Psoas muscle (tissue), 8 donors: ENCODE data around the gene MEFV. TPM values are rescaled to one million over a fixed set of nuclear protein-coding genes. Genes with fewer than 3 reads are reported as not detected.

Experiments used
- ATAC-seq, 4 donors: fragments of 200-7000 bp; cut with Tn5 transposase; one replicate each; pipeline ENCODE4 v1.9.1; 2020; ENCODE audit warnings: moderate library complexity in 3 of 4, mild to moderate bottlenecking in 2 of 4
- DNase-seq, 2 donors: peaks; one replicate each; pipeline ENCODE4 v3.0.0-alpha.2; 2020
- H3K27ac ChIP-seq: fragments of 200-600 bp; one replicate; pipeline ENCODE4 v1.8.0; 2022
- H3K27me3 ChIP-seq, 3 donors: fragments of 200-600 bp in 1 of 3; one replicate each; pipeline versions ENCODE4 v1.6.1 to v1.8.0; 2013 to 2022; ENCODE audit warnings: low read length in 2 of 3, mild to moderate bottlenecking in 2 of 3, moderate library complexity in 1 of 3; ENCODE audit not compliant: insufficient read depth in 3 of 3
- H3K36me3 ChIP-seq, 2 donors: fragments of 200-600 bp in 1 of 2; one replicate each; pipeline versions ENCODE4 v1.6.1 to v1.8.0; 2013 to 2022; ENCODE audit warnings: low read depth in 1 of 2, mild to moderate bottlenecking in 1 of 2, moderate library complexity in 1 of 2; ENCODE audit not compliant: insufficient read depth in 1 of 2
- H3K4me1 ChIP-seq: fragments of 200-600 bp; one replicate; pipeline ENCODE4 v1.8.0; 2022
- H3K4me3 ChIP-seq: fragments of 200-600 bp; one replicate; pipeline ENCODE4 v1.8.0; 2022; ENCODE audit warnings: mild to moderate bottlenecking
- H3K9me3 ChIP-seq: fragments of 200-600 bp; one replicate; pipeline ENCODE4 v1.8.0; 2022
- CTCF ChIP-seq: fragments of 200-600 bp; IDR thresholded peaks from one replicate; pipeline ENCODE4 v1.8.0; 2022; ENCODE audit warnings: antibody characterized with exemption
- WGBS, 3 donors: extraction: QIAGEN DNeasy Blood & Tissue Kit; methylation state at CpG; one replicate each; pipeline versions ENCODE4 v1.1.6 to v1.1.7; 2013; 5-methylcytosine and 5-hydroxymethylcytosine counted together
- intact Hi-C, 2 donors: fragments of 100-400 bp; cut with DNase I; formaldehyde crosslinking; loops; one replicate each; pipeline versions ENCODE4 v1.11.0 to v1.14.2; 2022
- polyA plus RNA-seq, 3 donors: library from polyadenylated mRNA; stranded (reverse); fragments of 200-250 nt; gene quantifications; one replicate each; pipeline ENCODE4 v1.2.3, GENCODE V29; 2013
- total RNA-seq, 4 donors: library from RNA; stranded (reverse); fragmentation: NEBNext Ultra II Directional in 2 of 4; extraction: Animal tissue kit (Norgen Biotek cat#: 25700) in 2 of 4; gene quantifications; one replicate each; pipeline versions ENCODE4 v1.2.1 to v1.2.4, GENCODE V29; 2021 to 2023
- donor health status: healthy with polysubstance abuse.
- donor health status: DM: no; HTN: no; CAD: no; lungs with moderate emphysema.
- donor health status: Bipolar disorder and iron deficiency.
- donor health status: healthy.
- donor health status: DM: yes; HTN: yes; CAD: no.
- donor health status: DM: no; HTN: no; CAD: no.
- donor health status: DM: no; HTN: no; CAD: no.
- donor health status: DM: yes; HTN: yes; CAD: no.

MEFV gene
- total and polyA plus RNA-seq, 7 donors = 0.07 to 0.81 (median 0.24) TPM

GRCh38 chr16:3289998-3290673 lies 33.7 kb upstream of the MEFV start:
- 97 to 98% (median 98%) methylated on average over 16 of the region's 16 CpGs for WGBS, 3 donors
- H3K4me3 ChIP-seq = no peak overlapping the region
- intact Hi-C loops = no loop called here
- H3K27me3 ChIP-seq = peaks cover 0 to 3% (median 0%) of the 10 kb centered on the region in 3 donors
- no peak for TF ChIP-seq CTCF
- H3K9me3 ChIP-seq = peaks cover 70% of the 10 kb centered on the region
- no peak for DNase-seq
- no peak overlapping the region for H3K27ac ChIP-seq
- ATAC-seq = no peak
- H3K36me3 ChIP-seq = peaks cover 31 to 77% of the 10 kb centered on the region in 2 donors
- H3K4me1 ChIP-seq = peaks cover 4% of the 10 kb centered on the region

GRCh38 chr16:3285131-3285530 lies 28.7 kb upstream of the MEFV start:
- intact Hi-C loops = no loop called here
- Histone ChIP-seq H3K27ac (no peak overlapping the region), H3K9me3 (peaks cover 21% of the 10 kb centered on the region), H3K4me1 (peaks cover 15% of the 10 kb centered on the region), H3K27me3 (peaks cover 0 to 2% (median 0%) of the 10 kb centered on the region in 3 donors), H3K36me3 (peaks cover 15 to 44% of the 10 kb centered on the region in 2 donors), H3K4me3 (peak overlapping the region; percentile 76)
- no peak for TF ChIP-seq CTCF
- no peak for ATAC-seq
- 83 to 89% (median 88%) methylated on average over 6 of the region's 6 CpGs for WGBS, 3 donors
- no peak for DNase-seq

GRCh38 chr16:3283543-3284447 lies 27.4 kb upstream of the MEFV start:
- DNase-seq = peak; percentile 37 to 68
- no peak for TF ChIP-seq CTCF
- 4 to 5% (median 5%) methylated on average over 46 to 56 of the region's 56 CpGs for WGBS, 3 donors
- Histone ChIP-seq H3K9me3 (peaks cover 8% of the 10 kb centered on the region), H3K27me3 (no peaks in the 10 kb centered on the region), H3K36me3 (peaks cover 6 to 31% of the 10 kb centered on the region in 2 donors), H3K4me1 (peaks cover 15% of the 10 kb centered on the region), H3K27ac (peak overlapping the region; percentile 100), H3K4me3 (peak overlapping the region; percentile 76)
- intact Hi-C loops = loop anchor here (1.0 to 5.0 kb wide), 6 partner anchors 19 to 219 kb away; partner anchors contain the start of genes TIGD7 (in 2 of the 2), ZNF75A (in 2 of the 2), CLUAP1 (in 1 of the 2) and ZNF200 (in 1 of the 2)
- ATAC-seq = no peak

- WGBS, 3 donors = 0 to 1% (median 0%) methylated on average over 72 of the region's 72 CpGs
- Histone ChIP-seq H3K27ac (peak within 1 kb of the TSS; percentile 100), H3K36me3 (peaks cover 2 to 23% of the 10 kb centered on the region in 2 donors), H3K4me3 (peak within 1 kb of the TSS; percentile 76), H3K4me1 (peaks cover 15% of the 10 kb centered on the region), H3K9me3 (no peaks in the 10 kb centered on the region), H3K27me3 (no peaks in the 10 kb centered on the region)
- DNase-seq (peak; percentile 96 to 97), ATAC-seq (peak; percentile 96 to 98 (median 97))
- intact Hi-C loops = loop anchor here (1.0 to 5.0 kb wide), 6 partner anchors 18 to 219 kb away; partner anchors contain the start of genes TIGD7 (in 2 of the 2), ZNF75A (in 2 of the 2), CLUAP1 (in 1 of the 2) and ZNF200 (in 1 of the 2)
- no peak for TF ChIP-seq CTCF
Measured at GRCh38 chr16:3282730-3283542, 26.5 kb upstream of the MEFV start, which contains the start of gene ZNF263. Gene ZNF263 (plus strand): TSS chr16:3283491. CDS start chr16:3283819, 328 bp downstream.
